Measurements from ENCODE around the gene TFPI.

The TFPI gene

DNA sequence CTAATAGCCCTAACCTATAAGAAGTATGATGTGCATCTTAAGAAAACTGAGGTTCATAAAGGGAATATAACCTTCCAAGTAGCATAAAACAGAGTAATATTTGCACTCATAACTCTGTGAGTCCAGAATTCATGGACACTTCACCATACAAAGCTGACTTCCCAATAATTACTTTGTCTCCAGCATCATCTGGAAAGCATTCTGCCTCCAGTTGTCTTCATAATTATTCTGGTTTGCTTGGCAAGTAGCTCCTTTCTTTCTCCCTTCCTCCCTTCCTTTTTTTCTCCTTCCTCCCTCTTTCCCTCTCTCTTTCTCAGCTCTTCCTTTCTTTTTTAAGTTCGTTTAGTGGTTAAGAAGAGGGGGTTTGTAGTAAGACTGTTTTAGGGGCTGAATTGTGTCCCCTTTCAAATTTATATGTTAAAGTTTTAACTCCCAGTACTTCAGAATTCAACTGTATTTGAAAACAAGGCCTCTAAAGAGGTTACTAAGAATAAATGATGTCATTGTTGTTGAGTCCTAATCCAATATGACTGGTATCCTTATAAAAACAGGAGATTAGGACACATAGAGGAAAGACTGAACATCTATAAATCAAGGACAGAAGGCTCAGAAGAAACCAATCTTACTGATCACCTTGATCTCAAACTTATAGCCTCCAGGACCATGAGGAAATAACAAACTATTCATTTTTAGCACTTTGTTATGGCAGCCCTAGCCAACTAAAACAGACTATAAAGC, 28.9 kb downstream of the TFPI start:
- TF ChIP-seq TAF1 (IDR thresholded peaks at IDR 0.05; ENCODE audit: low read depth) (no peak), YY1 (IDR thresholded peaks at IDR 0.05; ENCODE audit: low read depth) (no peak), TCF12 (IDR thresholded peaks at IDR 0.05; ENCODE audit: low read depth) (no peak), FOXM1 (IDR thresholded peaks at IDR 0.05; ENCODE audit: borderline replicate concordance, low read depth) (no peak), RAD21 (IDR thresholded peaks at IDR 0.05; ENCODE audit: low read depth) (no peak), CREB1 (IDR thresholded peaks at IDR 0.05; ENCODE audit: low read depth) (no peak), TEAD4 (IDR thresholded peaks at IDR 0.05) (no peak), ZBTB7A (IDR thresholded peaks at IDR 0.05; ENCODE audit: low read depth) (no peak), EP300 (IDR thresholded peaks at IDR 0.05; ENCODE audit: borderline replicate concordance) (no peak)
- TF ChIP-seq, protein P1, sequence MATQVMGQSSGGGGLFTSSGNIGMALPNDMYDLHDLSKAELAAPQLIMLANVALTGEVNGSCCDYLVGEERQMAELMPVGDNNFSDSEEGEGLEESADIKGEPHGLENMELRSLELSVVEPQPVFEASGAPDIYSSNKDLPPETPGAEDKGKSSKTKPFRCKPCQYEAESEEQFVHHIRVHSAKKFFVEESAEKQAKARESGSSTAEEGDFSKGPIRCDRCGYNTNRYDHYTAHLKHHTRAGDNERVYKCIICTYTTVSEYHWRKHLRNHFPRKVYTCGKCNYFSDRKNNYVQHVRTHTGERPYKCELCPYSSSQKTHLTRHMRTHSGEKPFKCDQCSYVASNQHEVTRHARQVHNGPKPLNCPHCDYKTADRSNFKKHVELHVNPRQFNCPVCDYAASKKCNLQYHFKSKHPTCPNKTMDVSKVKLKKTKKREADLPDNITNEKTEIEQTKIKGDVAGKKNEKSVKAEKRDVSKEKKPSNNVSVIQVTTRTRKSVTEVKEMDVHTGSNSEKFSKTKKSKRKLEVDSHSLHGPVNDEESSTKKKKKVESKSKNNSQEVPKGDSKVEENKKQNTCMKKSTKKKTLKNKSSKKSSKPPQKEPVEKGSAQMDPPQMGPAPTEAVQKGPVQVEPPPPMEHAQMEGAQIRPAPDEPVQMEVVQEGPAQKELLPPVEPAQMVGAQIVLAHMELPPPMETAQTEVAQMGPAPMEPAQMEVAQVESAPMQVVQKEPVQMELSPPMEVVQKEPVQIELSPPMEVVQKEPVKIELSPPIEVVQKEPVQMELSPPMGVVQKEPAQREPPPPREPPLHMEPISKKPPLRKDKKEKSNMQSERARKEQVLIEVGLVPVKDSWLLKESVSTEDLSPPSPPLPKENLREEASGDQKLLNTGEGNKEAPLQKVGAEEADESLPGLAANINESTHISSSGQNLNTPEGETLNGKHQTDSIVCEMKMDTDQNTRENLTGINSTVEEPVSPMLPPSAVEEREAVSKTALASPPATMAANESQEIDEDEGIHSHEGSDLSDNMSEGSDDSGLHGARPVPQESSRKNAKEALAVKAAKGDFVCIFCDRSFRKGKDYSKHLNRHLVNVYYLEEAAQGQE (IDR thresholded peaks at IDR 0.05; ENCODE audit: low read depth): no peak
- TF ChIP-seq, protein P2, sequence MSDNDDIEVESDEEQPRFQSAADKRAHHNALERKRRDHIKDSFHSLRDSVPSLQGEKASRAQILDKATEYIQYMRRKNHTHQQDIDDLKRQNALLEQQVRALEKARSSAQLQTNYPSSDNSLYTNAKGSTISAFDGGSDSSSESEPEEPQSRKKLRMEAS (IDR thresholded peaks at IDR 0.05): no peak

DNA sequence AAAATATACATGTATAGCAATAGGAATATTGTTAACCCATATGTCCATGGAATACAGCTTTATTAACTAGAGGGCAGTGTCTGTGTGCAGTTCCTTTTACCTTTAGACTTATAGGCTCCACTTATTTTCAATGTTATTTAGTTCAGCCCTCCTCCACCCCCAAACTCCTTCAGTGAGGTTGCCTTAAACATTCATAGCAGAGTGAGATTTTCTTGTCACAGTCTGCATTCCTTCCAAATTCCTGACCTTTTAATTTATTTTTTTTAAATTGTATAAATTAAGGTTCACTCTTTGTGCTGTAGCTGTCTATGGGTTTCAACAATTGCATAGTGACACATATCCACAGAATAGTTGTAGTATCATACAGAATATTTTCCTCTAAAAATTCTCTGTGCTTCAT, 30.9 kb downstream of the TFPI start:
- no peak for TF ChIP-seq EGR1 (IDR thresholded peaks at IDR 0.05)
- TF ChIP-seq ZBTB7A (IDR thresholded peaks at IDR 0.05; ENCODE audit: low read depth): no peak
- TF ChIP-seq EP300 (IDR thresholded peaks at IDR 0.05; ENCODE audit: borderline replicate concordance): no peak
- no peak for TF ChIP-seq TCF12 (IDR thresholded peaks at IDR 0.05; ENCODE audit: low read depth)
- no peak for TF ChIP-seq YY1 (IDR thresholded peaks at IDR 0.05; ENCODE audit: low read depth)
- TF ChIP-seq, protein P1 (IDR thresholded peaks at IDR 0.05; ENCODE audit: low read depth): no peak
- no peak for TF ChIP-seq NFIC (IDR thresholded peaks at IDR 0.05)
- TF ChIP-seq CREB1 (IDR thresholded peaks at IDR 0.05; ENCODE audit: low read depth): no peak
- TF ChIP-seq FOXM1 (IDR thresholded peaks at IDR 0.05; ENCODE audit: borderline replicate concordance, low read depth): no peak
- TF ChIP-seq, protein P3, sequence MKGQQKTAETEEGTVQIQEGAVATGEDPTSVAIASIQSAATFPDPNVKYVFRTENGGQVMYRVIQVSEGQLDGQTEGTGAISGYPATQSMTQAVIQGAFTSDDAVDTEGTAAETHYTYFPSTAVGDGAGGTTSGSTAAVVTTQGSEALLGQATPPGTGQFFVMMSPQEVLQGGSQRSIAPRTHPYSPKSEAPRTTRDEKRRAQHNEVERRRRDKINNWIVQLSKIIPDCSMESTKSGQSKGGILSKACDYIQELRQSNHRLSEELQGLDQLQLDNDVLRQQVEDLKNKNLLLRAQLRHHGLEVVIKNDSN (IDR thresholded peaks at IDR 0.05): no peak
- no peak for TF ChIP-seq RAD21 (IDR thresholded peaks at IDR 0.05; ENCODE audit: low read depth)
- TF ChIP-seq, protein P2 (IDR thresholded peaks at IDR 0.05): no peak
- no peak for TF ChIP-seq CEBPB (IDR thresholded peaks at IDR 0.05)

DNA sequence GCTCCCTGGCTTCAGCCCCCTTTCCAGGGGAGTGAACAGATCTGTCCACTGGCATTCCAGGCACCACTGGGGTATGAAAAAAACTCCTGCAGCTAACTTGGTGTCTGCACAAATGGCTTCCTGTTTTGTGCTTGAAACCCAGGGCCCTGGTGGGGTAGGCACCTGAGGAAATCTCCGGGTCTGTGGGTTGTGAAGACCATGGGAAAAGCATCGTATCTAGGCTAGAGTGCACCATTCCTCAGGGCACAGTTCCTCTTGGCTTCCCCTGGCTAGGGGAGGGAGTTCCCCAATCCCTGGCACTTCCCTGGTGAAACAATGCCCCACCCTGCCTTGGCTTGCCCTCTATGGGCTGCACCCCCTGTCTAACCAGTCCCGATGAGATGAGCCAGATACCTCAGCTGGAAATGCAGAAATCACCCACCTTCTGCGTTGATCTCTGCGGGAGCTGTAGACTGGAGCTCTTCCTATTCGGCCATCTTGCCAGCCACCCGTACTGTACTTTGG, 34.1 kb downstream of the TFPI start:
- TF ChIP-seq CEBPB (IDR thresholded peaks at IDR 0.05) (no peak), CREB1 (IDR thresholded peaks at IDR 0.05; ENCODE audit: low read depth) (no peak), EGR1 (IDR thresholded peaks at IDR 0.05) (no peak), YY1 (IDR thresholded peaks at IDR 0.05; ENCODE audit: low read depth) (no peak), FOXM1 (IDR thresholded peaks at IDR 0.05; ENCODE audit: borderline replicate concordance, low read depth) (no peak), TCF12 (IDR thresholded peaks at IDR 0.05; ENCODE audit: low read depth) (no peak)

DNA sequence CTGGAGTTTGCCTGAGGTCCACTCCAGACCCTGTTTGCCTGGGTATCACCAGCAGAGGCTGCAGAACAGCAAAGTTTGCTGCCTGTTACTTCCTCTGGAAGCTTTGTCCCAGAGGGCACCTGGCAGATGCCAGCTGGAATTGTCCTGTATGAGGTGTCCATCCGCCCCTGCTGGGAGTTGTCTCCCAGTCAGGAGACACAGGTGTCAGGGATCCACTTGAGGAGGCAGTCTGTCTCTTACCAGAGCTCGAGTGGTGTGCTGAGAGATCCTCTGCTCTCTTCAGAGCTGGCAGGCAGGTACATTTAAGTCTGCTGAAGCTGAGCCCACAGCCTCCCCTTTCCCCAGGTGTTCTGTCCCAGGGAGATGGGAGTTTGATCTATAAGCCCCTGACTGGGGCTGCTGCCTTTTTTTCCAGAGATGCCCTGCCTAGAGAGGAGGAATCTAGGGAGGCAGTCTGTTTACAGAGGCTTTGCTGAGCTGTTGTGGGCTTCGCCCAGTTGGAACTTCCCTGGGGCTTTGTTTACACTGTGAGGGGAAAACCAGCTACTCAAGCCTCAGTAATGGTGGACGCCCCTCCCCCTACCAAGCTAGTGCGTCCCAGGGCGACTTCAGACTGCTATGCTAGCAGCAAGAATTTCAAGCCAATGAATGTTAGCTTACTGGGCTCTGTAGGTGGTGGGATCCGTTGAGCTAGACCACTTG, 34.7 kb downstream of the TFPI start:
- TF ChIP-seq TCF12 (IDR thresholded peaks at IDR 0.05; ENCODE audit: low read depth): no peak
- no peak for TF ChIP-seq RAD21 (IDR thresholded peaks at IDR 0.05; ENCODE audit: low read depth)
- no peak for TF ChIP-seq CREB1 (IDR thresholded peaks at IDR 0.05; ENCODE audit: low read depth)
- TF ChIP-seq EP300 (IDR thresholded peaks at IDR 0.05; ENCODE audit: borderline replicate concordance): no peak
- TF ChIP-seq, protein P1 (IDR thresholded peaks at IDR 0.05; ENCODE audit: low read depth): no peak
- no peak for TF ChIP-seq FOXM1 (IDR thresholded peaks at IDR 0.05; ENCODE audit: borderline replicate concordance, low read depth)
- no peak for TF ChIP-seq TAF1 (IDR thresholded peaks at IDR 0.05; ENCODE audit: low read depth)
